Endodermal cell (in vitro differentiated cells): ENCODE data around the gene IGF2R. TPM values are rescaled to one million over a fixed set of nuclear protein-coding genes. Genes with fewer than 3 reads are reported as not detected.

Experiments
- DNase-seq: peaks from one replicate; pipeline ENCODE4 v3.0.0-alpha.2; 2017
- H3K27ac ChIP-seq: 2 replicates; pipeline ENCODE4 v1.5.1; 2013; ENCODE audit warnings: mild to moderate bottlenecking, low read depth, low read length, moderate library complexity
- H3K27me3 ChIP-seq: 2 replicates; pipeline ENCODE4 v1.6.1; 2013; ENCODE audit warnings: mild to moderate bottlenecking, low read length, moderate library complexity; ENCODE audit not compliant: insufficient read depth, control insufficient read depth, poor library complexity, severe bottlenecking
- H3K36me3 ChIP-seq: 2 replicates; pipeline ENCODE4 v1.7.0; 2013; ENCODE audit warnings: mild to moderate bottlenecking, low read length, moderate library complexity; ENCODE audit not compliant: control insufficient read depth, insufficient read depth
- H3K4me1 ChIP-seq: one replicate; pipeline ENCODE4 v1.7.0; 2013; ENCODE audit warnings: low read length; ENCODE audit not compliant: control insufficient read depth, insufficient read depth
- H3K4me3 ChIP-seq: 2 replicates; pipeline ENCODE4 v1.5.1; 2013; ENCODE audit warnings: mild to moderate bottlenecking, low read length, moderate library complexity
- H3K9ac ChIP-seq: 2 replicates; pipeline ENCODE4 v1.6.1; 2013; ENCODE audit warnings: mild to moderate bottlenecking, low read length, moderate library complexity; ENCODE audit not compliant: poor library complexity, severe bottlenecking; ENCODE audit errors: extremely low read depth
- H3K9me3 ChIP-seq: 2 replicates; pipeline ENCODE4 v1.6.1; 2013; ENCODE audit warnings: mild to moderate bottlenecking, low read length, moderate library complexity; ENCODE audit not compliant: control insufficient read depth
- H3K27ac Mint-ChIP-seq: 2 replicates; pipeline ENCODE4 v1.8.0; 2020; ENCODE audit warnings: mixed read lengths
- H3K27me3 Mint-ChIP-seq: 2 replicates; pipeline ENCODE4 v1.8.0; 2021; ENCODE audit warnings: mild to moderate bottlenecking, mixed read lengths; ENCODE audit not compliant: insufficient read depth
- H3K36me3 Mint-ChIP-seq: 2 replicates; pipeline ENCODE4 v1.8.0; 2020; ENCODE audit warnings: low read depth, mixed read lengths
- H3K4me1 Mint-ChIP-seq: 2 replicates; pipeline ENCODE4 v1.8.0; 2020; ENCODE audit warnings: mixed read lengths
- H3K4me3 Mint-ChIP-seq: 2 replicates; pipeline ENCODE4 v1.8.0; 2020; ENCODE audit warnings: mild to moderate bottlenecking, moderate library complexity, mixed read lengths
- H3K9me3 Mint-ChIP-seq: 2 replicates; pipeline ENCODE4 v1.8.0; 2020; ENCODE audit warnings: mild to moderate bottlenecking, mixed read lengths
- CTCF ChIP-seq: fragments of 200-600 bp; sonication (generic); conservative IDR thresholded peaks from 2 replicates; pipeline ENCODE4 v1.5.0; 2021; ENCODE audit warnings: antibody characterized with exemption, mild to moderate bottlenecking
- WGBS, 2 experiments: methylation state at CpG; one replicate each; pipeline versions ENCODE4 v1.1.5 to v1.1.7; 2013; ENCODE audit warnings: missing lambda C conversion rate in 2 of 2, mixed read lengths in 1 of 2; ENCODE audit not compliant: insufficient coverage in 1 of 2, insufficient read length in 1 of 2; 5-methylcytosine and 5-hydroxymethylcytosine counted together
- total RNA-seq, 2 donors: library from RNA; stranded (reverse); fragmentation: NEBNext Ultra II Directional in 1 of 2; extraction: Animal tissue kit (Norgen Biotek cat#: 25700) in 1 of 2; gene quantifications; 2 replicates in 1 of 2; 3 replicates in 1 of 2; pipeline ENCODE4 v1.2.1, GENCODE V29; 2021

Gene IGF2R
- total RNA-seq, 2 donors from 2014 or later = 103 to 130 TPM

GRCh38 chr6:160027076-160027475 lies 58.2 kb downstream of the IGF2R start:
- Mint-ChIP-seq H3K4me3 (no peak overlapping the region), H3K36me3 (peaks cover 60% of the 10 kb centered on the region), H3K4me1 (no peaks in the 10 kb centered on the region), H3K27me3 (no peaks in the 10 kb centered on the region), H3K9me3 (no peaks in the 10 kb centered on the region), H3K27ac (no peak overlapping the region)
- no peaks in the 10 kb centered on the region for H3K4me1 ChIP-seq
- no peaks in the 10 kb centered on the region for H3K9me3 ChIP-seq
- no peaks in the 10 kb centered on the region for H3K27me3 ChIP-seq
- no peak for TF ChIP-seq CTCF
- DNase-seq = no peak
- 94 to 96% methylated on average over 10 to 11 of the region's 11 CpGs for WGBS, 2 experiments
- peaks cover 57% of the 10 kb centered on the region for H3K36me3 ChIP-seq
- no peak overlapping the region for H3K9ac ChIP-seq
- no peak overlapping the region for H3K27ac ChIP-seq
- no peak overlapping the region for H3K4me3 ChIP-seq

- H3K27me3 ChIP-seq = no peaks in the 10 kb centered on the region
- Mint-ChIP-seq H3K36me3 (peaks cover 67% of the 10 kb centered on the region), H3K27me3 (no peaks in the 10 kb centered on the region), H3K9me3 (no peaks in the 10 kb centered on the region), H3K27ac (no peak overlapping the region), H3K4me3 (no peak overlapping the region), H3K4me1 (no peaks in the 10 kb centered on the region)
- no peak for DNase-seq
- H3K4me1 ChIP-seq = no peaks in the 10 kb centered on the region
- no peak overlapping the region for H3K9ac ChIP-seq
- no peak for TF ChIP-seq CTCF
- H3K27ac ChIP-seq = no peak overlapping the region
- H3K36me3 ChIP-seq = peaks cover 66% of the 10 kb centered on the region
- no peak overlapping the region for H3K4me3 ChIP-seq
- no peaks in the 10 kb centered on the region for H3K9me3 ChIP-seq
- WGBS, 2 experiments = 90 to 93% methylated on average over 8 to 10 of the region's 10 CpGs
Measured at GRCh38 chr6:160027931-160028330, 59.0 kb downstream of the IGF2R start.

GRCh38 chr6:160028487-160029275 lies 59.8 kb downstream of the IGF2R start:
- Histone ChIP-seq H3K27me3 (no peaks in the 10 kb centered on the region), H3K4me3 (no peak overlapping the region), H3K9me3 (no peaks in the 10 kb centered on the region), H3K36me3 (peaks cover 72% of the 10 kb centered on the region), H3K27ac (no peak overlapping the region), H3K4me1 (no peaks in the 10 kb centered on the region), H3K9ac (no peak overlapping the region)
- Mint-ChIP-seq H3K4me1 (no peaks in the 10 kb centered on the region), H3K27ac (no peak overlapping the region), H3K27me3 (no peaks in the 10 kb centered on the region), H3K36me3 (peaks cover 74% of the 10 kb centered on the region), H3K4me3 (no peak overlapping the region), H3K9me3 (no peaks in the 10 kb centered on the region)
- 88 to 95% methylated on average over 3 to 7 of the region's 8 CpGs for WGBS, 2 experiments
- peak; percentile 34 for TF ChIP-seq CTCF
- DNase-seq = peak; percentile 39
